Lower lobe of right lung (tissue), 2 donors: ENCODE results near the gene STT3B. TPM values are rescaled to one million over a fixed set of nuclear protein-coding genes. Genes with fewer than 3 reads are reported as not detected.

Experiments
- ATAC-seq, 2 donors: fragments of 200-7000 bp; cut with Tn5 transposase; one replicate each; pipeline ENCODE4 v1.9.1; 2020 to 2022; ENCODE audit warnings: mild to moderate bottlenecking in 2 of 2, moderate library complexity in 2 of 2
- DNase-seq: peaks from one replicate; pipeline ENCODE4 v3.0.0-alpha.2; 2020
- H3K27ac ChIP-seq: fragments of 200-600 bp; one replicate; pipeline ENCODE4 v1.8.0; 2022
- H3K27me3 ChIP-seq: fragments of 200-600 bp; one replicate; pipeline ENCODE4 v1.8.0; 2022; ENCODE audit warnings: low read depth
- H3K36me3 ChIP-seq: fragments of 200-600 bp; one replicate; pipeline ENCODE4 v1.8.0; 2022; ENCODE audit warnings: mild to moderate bottlenecking
- H3K4me1 ChIP-seq: fragments of 200-600 bp; one replicate; pipeline ENCODE4 v1.8.0; 2022
- H3K4me3 ChIP-seq: fragments of 200-600 bp; one replicate; pipeline ENCODE4 v1.8.0; 2022; ENCODE audit warnings: mild to moderate bottlenecking
- H3K9me3 ChIP-seq: fragments of 200-600 bp; one replicate; pipeline ENCODE4 v1.8.0; 2022
- intact Hi-C: fragments of 100-400 bp; cut with DNase I; formaldehyde crosslinking; loops from one replicate; pipeline ENCODE4 v1.11.0; 2022
- total RNA-seq: library from RNA; stranded (reverse); fragmentation: NEBNext Ultra II Directional; extraction: Animal tissue kit (Norgen Biotek cat#: 25700); gene quantifications from one replicate; pipeline ENCODE4 v1.2.1, GENCODE V29; 2021
- TF ChIP-seq, protein P1 (sequence below): fragments of 200-600 bp; IDR thresholded peaks from one replicate; pipeline ENCODE4 v1.8.0; 2022; ENCODE audit warnings: antibody characterized with exemption, mild to moderate bottlenecking
- donor health status: DM: no; HTN: yes; CAD: no; lungs with severe emphysema.

STT3B gene
- total RNA-seq, 1 donor from 2014 or later, result 106 TPM

DNA sequence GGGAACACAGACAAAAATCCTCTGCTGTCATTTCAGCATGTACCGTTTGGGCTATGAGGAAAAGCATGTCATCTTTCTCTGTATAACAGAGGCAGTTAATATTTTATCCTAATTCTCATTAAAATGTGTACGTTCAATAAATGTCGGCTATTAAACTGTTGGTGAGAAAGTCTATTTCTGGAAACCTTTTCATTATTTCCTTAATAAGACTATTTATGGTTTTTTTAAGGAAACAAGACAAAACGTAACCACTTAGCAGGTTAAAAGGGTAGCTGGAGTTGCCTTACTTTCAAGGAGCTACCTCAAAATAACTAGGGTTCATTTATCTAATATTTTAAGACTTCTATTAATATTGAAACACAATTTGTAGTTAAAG, 1.8 kb upstream of the STT3B start:
- H3K4me3 ChIP-seq, result peak overlapping the region; percentile 90
- ATAC-seq, result no peak
- intact Hi-C loops, result no loop called here

GRCh38 chr3:31531452-31531991, 1.2 kb upstream of the STT3B start:
- Histone ChIP-seq H3K27me3 (no peaks in the 10 kb centered on the region), H3K36me3 (no peaks in the 10 kb centered on the region), H3K9me3 (no peaks in the 10 kb centered on the region), H3K4me1 (peaks cover 41% of the 10 kb centered on the region), H3K27ac (peak overlapping the region; percentile 98), H3K4me3 (peak overlapping the region; percentile 90)
- TF ChIP-seq, protein P1, sequence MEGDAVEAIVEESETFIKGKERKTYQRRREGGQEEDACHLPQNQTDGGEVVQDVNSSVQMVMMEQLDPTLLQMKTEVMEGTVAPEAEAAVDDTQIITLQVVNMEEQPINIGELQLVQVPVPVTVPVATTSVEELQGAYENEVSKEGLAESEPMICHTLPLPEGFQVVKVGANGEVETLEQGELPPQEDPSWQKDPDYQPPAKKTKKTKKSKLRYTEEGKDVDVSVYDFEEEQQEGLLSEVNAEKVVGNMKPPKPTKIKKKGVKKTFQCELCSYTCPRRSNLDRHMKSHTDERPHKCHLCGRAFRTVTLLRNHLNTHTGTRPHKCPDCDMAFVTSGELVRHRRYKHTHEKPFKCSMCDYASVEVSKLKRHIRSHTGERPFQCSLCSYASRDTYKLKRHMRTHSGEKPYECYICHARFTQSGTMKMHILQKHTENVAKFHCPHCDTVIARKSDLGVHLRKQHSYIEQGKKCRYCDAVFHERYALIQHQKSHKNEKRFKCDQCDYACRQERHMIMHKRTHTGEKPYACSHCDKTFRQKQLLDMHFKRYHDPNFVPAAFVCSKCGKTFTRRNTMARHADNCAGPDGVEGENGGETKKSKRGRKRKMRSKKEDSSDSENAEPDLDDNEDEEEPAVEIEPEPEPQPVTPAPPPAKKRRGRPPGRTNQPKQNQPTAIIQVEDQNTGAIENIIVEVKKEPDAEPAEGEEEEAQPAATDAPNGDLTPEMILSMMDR, result peak; percentile 30
- intact Hi-C loops, result no loop called here
- DNase-seq (no peak), ATAC-seq (no peak)

More for the DNA sequence above, 1.8 kb upstream of the STT3B start:
- TF ChIP-seq, protein P1, result no peak
- Histone ChIP-seq H3K27me3 (no peaks in the 10 kb centered on the region), H3K9me3 (no peaks in the 10 kb centered on the region), H3K36me3 (no peaks in the 10 kb centered on the region), H3K27ac (peak overlapping the region; percentile 98), H3K4me1 (peaks cover 35% of the 10 kb centered on the region)
- DNase-seq, result no peak

DNA sequence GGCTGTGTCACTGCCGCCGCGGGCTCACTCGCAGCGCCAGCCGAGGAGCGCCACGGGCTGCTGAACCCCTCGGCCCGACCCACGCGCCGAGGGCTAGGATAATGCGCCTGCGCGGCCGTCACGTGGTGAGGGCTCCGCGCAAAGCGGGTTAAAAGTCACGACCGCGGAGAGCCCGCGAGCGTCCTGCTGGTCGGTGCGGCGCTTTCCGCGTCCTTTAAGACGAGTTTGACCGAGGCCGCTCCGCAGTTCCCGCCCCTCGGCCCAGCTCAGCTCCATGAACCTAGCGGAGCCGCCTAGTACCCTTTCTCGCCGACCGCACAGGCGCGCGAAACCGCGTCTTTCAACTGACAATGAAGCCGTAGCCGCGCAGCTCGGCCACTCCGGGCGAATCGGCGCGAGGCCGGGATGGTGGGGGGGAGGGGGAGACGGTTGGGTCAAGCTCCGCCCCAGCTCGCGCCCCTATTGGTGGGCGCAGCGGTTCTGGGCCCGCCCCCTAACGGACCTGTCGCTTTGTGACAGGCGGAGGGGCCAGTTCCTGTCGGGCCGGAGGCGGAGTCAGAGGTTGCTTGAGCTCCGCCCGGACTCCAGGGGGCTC, 636 bp upstream of the STT3B start:
- TF ChIP-seq, protein P1, result peak; percentile 19
- Histone ChIP-seq H3K27me3 (no peaks in the 10 kb centered on the region), H3K4me1 (peaks cover 46% of the 10 kb centered on the region), H3K27ac (peak overlapping the region; percentile 98), H3K36me3 (no peaks in the 10 kb centered on the region), H3K9me3 (no peaks in the 10 kb centered on the region), H3K4me3 (peak overlapping the region; percentile 90)
- ATAC-seq (peak; percentile 97 to 98), DNase-seq (peak; percentile 100)
- intact Hi-C loops, result no loop called here

GRCh38 chr3:31533169-31534064, 692 bp downstream of the STT3B start:
- peaks cover 58% of the 10 kb centered on the region for H3K4me1 ChIP-seq
- ATAC-seq (peak in 1 of 2 donors; percentile 0), DNase-seq (peak; percentile 78)
- intact Hi-C loops, result no loop called here
- H3K36me3 ChIP-seq, result no peaks in the 10 kb centered on the region
- peak overlapping the region; percentile 98 for H3K27ac ChIP-seq
- TF ChIP-seq, protein P1, result no peak
- no peaks in the 10 kb centered on the region for H3K9me3 ChIP-seq
- peak overlapping the region; percentile 90 for H3K4me3 ChIP-seq
- no peaks in the 10 kb centered on the region for H3K27me3 ChIP-seq

- ATAC-seq, result no peak
- Histone ChIP-seq H3K9me3 (no peaks in the 10 kb centered on the region), H3K27me3 (no peaks in the 10 kb centered on the region), H3K36me3 (no peaks in the 10 kb centered on the region), H3K27ac (peak overlapping the region; percentile 98), H3K4me3 (peak overlapping the region; percentile 90), H3K4me1 (peaks cover 62% of the 10 kb centered on the region)
- DNase-seq, result no peak
- TF ChIP-seq, protein P1, result no peak
- intact Hi-C loops, result no loop called here
Measured at GRCh38 chr3:31534065-31534425, 1.3 kb downstream of the STT3B start.
